ENCODE measurements around the gene RGL1.

The RGL1 gene

GRCh38 chr1:183804387-183804786 is 533 bp upstream of the RGL1 start:
- Histone ChIP-seq H3K4me2 (ENCODE audit: low read length) (no peak overlapping the region), H3K4me1 (ENCODE audit: insufficient read depth, low read length, severe bottlenecking) (no peaks in the 10 kb centered on the region), H3F3A (ENCODE audit: insufficient read depth, low read length) (no peaks in the 10 kb centered on the region), H3K79me2 (ENCODE audit: insufficient read depth, low read length) (no peaks in the 10 kb centered on the region), H2AFZ (ENCODE audit: low read length) (no peak overlapping the region), H3K27me3 (ENCODE audit: insufficient read depth, low read length) (no peaks in the 10 kb centered on the region), H3K27ac (ENCODE audit: low read depth, low read length, poor library complexity, severe bottlenecking) (no peak overlapping the region), H4K20me1 (ENCODE audit: insufficient read depth, low read length) (no peaks in the 10 kb centered on the region), H3K9me2 (ENCODE audit: low read depth, low read length) (no peaks in the 10 kb centered on the region), H3K9me3 (ENCODE audit: low read length) (peaks cover 6% of the 10 kb centered on the region; the same call in 1 of the 2 replicates), H3K36me3 (ENCODE audit: insufficient read depth, low read length) (no peaks in the 10 kb centered on the region), H3K4me3 (ENCODE audit: low read depth, low read length, poor library complexity, severe bottlenecking) (no peak overlapping the region), H3K9ac (ENCODE audit: low read length) (no peak overlapping the region)
- no peak for TF ChIP-seq EZH2 (IDR thresholded peaks at IDR 0.05; ENCODE audit: borderline replicate concordance, low read length)
- TF ChIP-seq, protein P1, sequence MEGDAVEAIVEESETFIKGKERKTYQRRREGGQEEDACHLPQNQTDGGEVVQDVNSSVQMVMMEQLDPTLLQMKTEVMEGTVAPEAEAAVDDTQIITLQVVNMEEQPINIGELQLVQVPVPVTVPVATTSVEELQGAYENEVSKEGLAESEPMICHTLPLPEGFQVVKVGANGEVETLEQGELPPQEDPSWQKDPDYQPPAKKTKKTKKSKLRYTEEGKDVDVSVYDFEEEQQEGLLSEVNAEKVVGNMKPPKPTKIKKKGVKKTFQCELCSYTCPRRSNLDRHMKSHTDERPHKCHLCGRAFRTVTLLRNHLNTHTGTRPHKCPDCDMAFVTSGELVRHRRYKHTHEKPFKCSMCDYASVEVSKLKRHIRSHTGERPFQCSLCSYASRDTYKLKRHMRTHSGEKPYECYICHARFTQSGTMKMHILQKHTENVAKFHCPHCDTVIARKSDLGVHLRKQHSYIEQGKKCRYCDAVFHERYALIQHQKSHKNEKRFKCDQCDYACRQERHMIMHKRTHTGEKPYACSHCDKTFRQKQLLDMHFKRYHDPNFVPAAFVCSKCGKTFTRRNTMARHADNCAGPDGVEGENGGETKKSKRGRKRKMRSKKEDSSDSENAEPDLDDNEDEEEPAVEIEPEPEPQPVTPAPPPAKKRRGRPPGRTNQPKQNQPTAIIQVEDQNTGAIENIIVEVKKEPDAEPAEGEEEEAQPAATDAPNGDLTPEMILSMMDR (IDR thresholded peaks at IDR 0.05; ENCODE audit: low read length): no peak

- Histone ChIP-seq H4K20me1 (ENCODE audit: insufficient read depth, low read length) (no peaks in the 10 kb centered on the region), H2AFZ (ENCODE audit: low read length) (no peak overlapping the region), H3K4me2 (ENCODE audit: low read length) (no peak overlapping the region), H3K4me3 (ENCODE audit: low read depth, low read length, poor library complexity, severe bottlenecking) (no peak overlapping the region), H3K4me1 (ENCODE audit: insufficient read depth, low read length, severe bottlenecking) (no peaks in the 10 kb centered on the region), H3K9me2 (ENCODE audit: low read depth, low read length) (no peaks in the 10 kb centered on the region), H3K9me3 (ENCODE audit: low read length) (peaks cover 6% of the 10 kb centered on the region; the same call in 1 of the 2 replicates), H3K79me2 (ENCODE audit: insufficient read depth, low read length) (no peaks in the 10 kb centered on the region), H3F3A (ENCODE audit: insufficient read depth, low read length) (no peaks in the 10 kb centered on the region), H3K27me3 (ENCODE audit: insufficient read depth, low read length) (no peaks in the 10 kb centered on the region), H3K36me3 (ENCODE audit: insufficient read depth, low read length) (no peaks in the 10 kb centered on the region), H3K9ac (ENCODE audit: low read length) (no peak overlapping the region), H3K27ac (ENCODE audit: low read depth, low read length, poor library complexity, severe bottlenecking) (no peak overlapping the region)
- TF ChIP-seq, protein P1 (IDR thresholded peaks at IDR 0.05; ENCODE audit: low read length): no peak
- TF ChIP-seq EZH2 (IDR thresholded peaks at IDR 0.05; ENCODE audit: borderline replicate concordance, low read length): no peak
Observed at GRCh38 chr1:183806125-183806524, 1.2 kb downstream of the RGL1 start.

DNA sequence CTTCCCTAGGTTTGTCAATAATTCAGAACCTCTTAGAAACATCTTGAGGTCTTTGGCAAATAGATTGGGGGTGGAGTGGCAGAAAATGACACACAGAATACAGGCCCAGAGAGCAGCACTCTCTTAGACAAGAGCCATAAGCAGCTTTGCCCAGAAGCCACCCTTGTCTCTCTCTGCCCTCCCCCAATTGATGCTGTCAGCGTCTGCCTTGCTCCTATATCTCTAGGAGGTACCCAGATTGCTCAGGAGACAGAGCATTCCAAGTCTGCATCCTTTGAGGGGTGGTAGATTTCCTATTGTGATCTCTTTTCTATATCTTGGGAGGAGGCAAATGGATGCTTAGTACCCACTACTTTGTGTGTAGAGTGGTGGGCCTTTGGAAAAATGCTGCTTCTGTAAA is 1.8 kb downstream of the RGL1 start:
- Histone ChIP-seq H3K9ac (ENCODE audit: low read length) (no peak overlapping the region), H3K4me1 (ENCODE audit: insufficient read depth, low read length, severe bottlenecking) (no peaks in the 10 kb centered on the region), H4K20me1 (ENCODE audit: insufficient read depth, low read length) (no peaks in the 10 kb centered on the region), H3K36me3 (ENCODE audit: insufficient read depth, low read length) (no peaks in the 10 kb centered on the region), H3K9me3 (ENCODE audit: low read length) (peaks cover 6% of the 10 kb centered on the region; the same call in 1 of the 2 replicates), H3F3A (ENCODE audit: insufficient read depth, low read length) (no peaks in the 10 kb centered on the region), H3K27ac (ENCODE audit: low read depth, low read length, poor library complexity, severe bottlenecking) (no peak overlapping the region), H3K27me3 (ENCODE audit: insufficient read depth, low read length) (no peaks in the 10 kb centered on the region), H2AFZ (ENCODE audit: low read length) (no peak overlapping the region), H3K4me3 (ENCODE audit: low read depth, low read length, poor library complexity, severe bottlenecking) (no peak overlapping the region), H3K79me2 (ENCODE audit: insufficient read depth, low read length) (no peaks in the 10 kb centered on the region), H3K9me2 (ENCODE audit: low read depth, low read length) (no peaks in the 10 kb centered on the region), H3K4me2 (ENCODE audit: low read length) (no peak overlapping the region)
- TF ChIP-seq, protein P1 (IDR thresholded peaks at IDR 0.05; ENCODE audit: low read length): no peak
- TF ChIP-seq EZH2 (IDR thresholded peaks at IDR 0.05; ENCODE audit: borderline replicate concordance, low read length): no peak
